Keratinocyte (primary cell): ENCODE data around the gene PEX11A.

Experiments used
- CTCF ChIP-seq, 3 experiments: IDR thresholded peaks in 1 of 3; conservative IDR thresholded peaks in 1 of 3; optimal IDR thresholded peaks in 1 of 3; 2 replicates in 2 of 3; 3 replicates in 1 of 3; pipeline versions ENCODE3 to v1.5.1; 2011; ENCODE audit warnings: low read length in 3 of 3, mild to moderate bottlenecking in 3 of 3, moderate library complexity in 2 of 3, control low read depth in 1 of 3, inconsistent platforms in 1 of 3; ENCODE audit not compliant: insufficient read depth in 2 of 3; ENCODE audit errors: extremely low read depth in 1 of 3
- EZH2 ChIP-seq: IDR thresholded peaks from one replicate; pipeline ENCODE4 v1.6.1; 2012; ENCODE audit warnings: inconsistent platforms, mild to moderate bottlenecking, low read length, moderate library complexity

GRCh38 chr15:89740137-89740536, 49.6 kb upstream of the PEX11A start:
- TF ChIP-seq CTCF (optimal IDR thresholded peaks at IDR 0.05 in 1 of 3, IDR thresholded peaks at IDR 0.05 in 1 of 3, conservative IDR thresholded peaks at IDR 0.05 in 1 of 3; ENCODE audit: extremely low read depth in 1 of 3, insufficient read depth in 2 of 3, low read length in 3 of 3) (peak; percentile 80 to 92 (median 91)), EZH2 (no peak)
